ENCODE results near the gene SKAP1. TPM values are rescaled to one million over a fixed set of nuclear protein-coding genes. Genes with fewer than 3 reads are reported as not detected.
A peak's percentile ranks its signal among the peaks of the same experiment; 100 is the strongest.

The SKAP1 gene
- total RNA-seq, 3 donors from 2014 or later, result 2.2 to 3.2 (median 2.4) TPM

DNA sequence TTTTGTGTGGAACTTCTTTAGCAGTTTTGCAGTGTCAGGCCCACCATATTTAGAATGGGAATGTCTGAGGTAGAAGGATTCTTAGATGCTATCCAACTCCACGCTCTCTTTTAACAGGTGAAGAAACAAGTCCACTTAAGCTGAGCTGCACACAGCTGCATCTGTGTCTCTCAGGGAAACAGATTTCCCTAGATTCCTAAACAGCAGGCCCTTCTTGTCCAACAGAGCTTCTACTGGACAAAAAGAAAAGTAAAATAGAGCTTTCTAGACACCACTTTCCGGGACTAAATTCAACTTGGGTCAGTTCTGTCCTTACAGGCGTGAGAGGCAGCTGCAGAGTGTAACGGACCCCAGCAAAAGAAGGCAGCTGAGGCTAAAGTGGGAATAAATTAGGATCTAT lies 270.8 kb downstream of the SKAP1 start:
- Histone ChIP-seq H3K4me3 (no peak overlapping the region), H3K9me3 (no peaks in the 10 kb centered on the region), H3K36me3 (ENCODE audit: low read depth) (no peaks in the 10 kb centered on the region), H3K4me1 (ENCODE audit: low read depth) (peaks cover 26% of the 10 kb centered on the region)
- ATAC-seq (no peak), DNase-seq (no peak)
- TF ChIP-seq CTCF (IDR thresholded peaks at IDR 0.05), result no peak
- intact Hi-C loops (cut with DNase I, micrococcal nuclease), result no loop called here

DNA sequence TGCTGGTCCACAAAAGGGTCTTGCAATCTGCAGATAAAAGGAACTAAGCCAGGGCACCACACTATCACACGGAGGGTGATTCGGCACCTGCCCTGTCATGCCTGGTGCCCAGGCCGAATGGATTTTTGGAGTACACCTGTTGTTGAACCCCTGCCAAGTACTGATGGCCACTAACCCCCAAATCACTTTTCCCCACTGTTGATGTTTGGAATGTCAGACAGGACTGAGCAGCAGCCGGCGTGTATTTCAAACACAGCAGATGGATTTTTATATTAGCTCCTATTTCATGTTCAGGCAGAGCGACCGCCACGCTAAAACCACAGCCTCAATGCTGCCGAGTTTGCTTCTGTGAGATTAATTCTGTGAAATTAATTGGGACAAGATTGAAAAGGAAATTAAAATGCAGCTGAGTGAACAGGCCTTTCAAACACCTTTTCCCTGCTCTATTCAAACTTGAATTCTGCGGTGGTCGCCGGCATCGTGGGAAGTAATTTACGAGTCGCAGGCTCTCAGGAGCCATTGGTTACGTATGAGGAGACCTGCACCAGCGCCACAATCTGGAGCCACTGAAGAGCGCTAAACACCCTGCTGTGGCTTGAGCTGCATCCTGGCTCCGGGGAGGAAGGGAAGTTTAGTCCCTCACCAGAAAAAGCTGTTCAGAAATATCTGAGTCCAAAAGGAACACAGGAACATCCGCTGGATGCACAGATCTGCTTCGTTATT lies 274.0 kb downstream of the SKAP1 start:
- peaks cover 24% of the 10 kb centered on the region for H3K4me1 ChIP-seq (ENCODE audit: low read depth)
- H3K4me3 ChIP-seq, result no peak overlapping the region
- no peak for ATAC-seq
- TF ChIP-seq CTCF (IDR thresholded peaks at IDR 0.05), result no peak
- no peaks in the 10 kb centered on the region for H3K9me3 ChIP-seq
- H3K36me3 ChIP-seq (ENCODE audit: low read depth), result no peaks in the 10 kb centered on the region
- DNase-seq, result no peak
- intact Hi-C loops (cut with DNase I, micrococcal nuclease), result no loop called here

- no peak overlapping the region for H3K4me3 ChIP-seq
- no peak for TF ChIP-seq CTCF (IDR thresholded peaks at IDR 0.05)
- ATAC-seq (peak; percentile 99), DNase-seq (peak; percentile 67 to 72 (median 68))
- H3K36me3 ChIP-seq (ENCODE audit: low read depth), result no peaks in the 10 kb centered on the region
- H3K4me1 ChIP-seq (ENCODE audit: low read depth), result peaks cover 9% of the 10 kb centered on the region
- intact Hi-C loops (cut with DNase I, micrococcal nuclease), result no loop called here
- H3K9me3 ChIP-seq, result no peaks in the 10 kb centered on the region
These were observed 276.2 kb downstream of the SKAP1 start for GRCh38 chr17:48153691-48154358.

DNA sequence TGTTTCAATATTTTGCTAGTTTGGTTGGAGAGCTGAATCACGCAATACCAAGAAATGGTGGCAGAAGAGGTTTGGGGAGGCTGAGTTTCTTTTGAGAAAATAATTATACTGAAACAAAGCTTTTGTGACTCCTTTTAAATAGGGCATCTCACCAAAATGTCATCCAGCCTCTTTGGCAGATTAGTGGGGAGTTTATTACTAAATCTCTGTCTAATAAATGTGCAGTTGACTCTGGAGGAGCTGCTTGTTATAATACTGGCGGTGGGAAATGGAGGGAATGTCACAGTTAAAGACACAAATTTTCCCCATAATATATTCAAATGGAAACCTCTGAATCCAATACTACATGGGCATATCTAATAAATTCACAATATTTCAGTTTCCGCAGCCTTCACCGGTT lies 277.7 kb downstream of the SKAP1 start:
- intact Hi-C loops (cut with DNase I, micrococcal nuclease), result no loop called here
- peaks cover 9% of the 10 kb centered on the region for H3K4me1 ChIP-seq (ENCODE audit: low read depth)
- H3K36me3 ChIP-seq (ENCODE audit: low read depth), result no peaks in the 10 kb centered on the region
- DNase-seq, result no peak
- no peak for ATAC-seq
- no peak overlapping the region for H3K4me3 ChIP-seq
- no peaks in the 10 kb centered on the region for H3K9me3 ChIP-seq
- TF ChIP-seq CTCF (IDR thresholded peaks at IDR 0.05), result no peak

- Histone ChIP-seq H3K36me3 (ENCODE audit: low read depth) (no peaks in the 10 kb centered on the region), H3K9me3 (no peaks in the 10 kb centered on the region), H3K4me1 (ENCODE audit: low read depth) (peaks cover 9% of the 10 kb centered on the region), H3K4me3 (no peak overlapping the region)
- intact Hi-C loops (cut with DNase I, micrococcal nuclease), result no loop called here
- ATAC-seq (no peak), DNase-seq (no peak)
- no peak for TF ChIP-seq CTCF (IDR thresholded peaks at IDR 0.05)
These were observed 278.8 kb downstream of the SKAP1 start for GRCh38 chr17:48151220-48151619.

Measured in mucosa of descending colon (tissue), 3 donors.